Measurements from ENCODE around the gene GATB. TPM values are rescaled to one million over a fixed set of nuclear protein-coding genes. Genes with fewer than 3 reads are reported as not detected.

GATB gene
- total RNA-seq, 1 donor from 2014 or later: 102 TPM

DNA sequence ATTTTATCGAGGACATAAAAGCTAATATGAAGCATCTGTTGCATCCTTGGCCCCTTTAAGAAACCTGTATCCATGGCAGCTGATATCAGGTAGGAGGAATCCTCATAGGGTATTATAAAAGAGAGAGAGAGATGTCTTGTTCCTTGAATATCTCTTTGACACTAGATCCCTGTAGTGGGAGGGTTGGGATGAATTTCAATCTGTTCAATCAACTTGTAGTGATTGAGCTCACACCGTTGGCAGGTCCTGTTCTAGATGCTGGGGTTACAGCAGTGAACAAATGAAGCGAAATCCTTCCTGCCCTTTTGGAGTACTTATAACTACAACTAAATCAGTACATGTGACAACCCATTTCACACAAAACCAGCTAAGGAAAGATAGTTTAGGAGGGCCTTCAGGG, 35.3 kb upstream of the GATB start:
- Histone ChIP-seq H3K36me3 (no peaks in the 10 kb centered on the region), H3K27me3 (ENCODE audit: low read depth) (no peaks in the 10 kb centered on the region), H3K9me3 (replicated peaks) (no peaks in the 10 kb centered on the region), H3K4me1 (peaks cover 31% of the 10 kb centered on the region), H3K27ac (replicated peaks) (no peak overlapping the region), H3K4me3 (no peak overlapping the region)
- TF ChIP-seq, protein P1, sequence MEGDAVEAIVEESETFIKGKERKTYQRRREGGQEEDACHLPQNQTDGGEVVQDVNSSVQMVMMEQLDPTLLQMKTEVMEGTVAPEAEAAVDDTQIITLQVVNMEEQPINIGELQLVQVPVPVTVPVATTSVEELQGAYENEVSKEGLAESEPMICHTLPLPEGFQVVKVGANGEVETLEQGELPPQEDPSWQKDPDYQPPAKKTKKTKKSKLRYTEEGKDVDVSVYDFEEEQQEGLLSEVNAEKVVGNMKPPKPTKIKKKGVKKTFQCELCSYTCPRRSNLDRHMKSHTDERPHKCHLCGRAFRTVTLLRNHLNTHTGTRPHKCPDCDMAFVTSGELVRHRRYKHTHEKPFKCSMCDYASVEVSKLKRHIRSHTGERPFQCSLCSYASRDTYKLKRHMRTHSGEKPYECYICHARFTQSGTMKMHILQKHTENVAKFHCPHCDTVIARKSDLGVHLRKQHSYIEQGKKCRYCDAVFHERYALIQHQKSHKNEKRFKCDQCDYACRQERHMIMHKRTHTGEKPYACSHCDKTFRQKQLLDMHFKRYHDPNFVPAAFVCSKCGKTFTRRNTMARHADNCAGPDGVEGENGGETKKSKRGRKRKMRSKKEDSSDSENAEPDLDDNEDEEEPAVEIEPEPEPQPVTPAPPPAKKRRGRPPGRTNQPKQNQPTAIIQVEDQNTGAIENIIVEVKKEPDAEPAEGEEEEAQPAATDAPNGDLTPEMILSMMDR (IDR thresholded peaks at IDR 0.05; ENCODE audit: borderline replicate concordance): no peak
- no peak for DNase-seq
- intact Hi-C loops (cut with micrococcal nuclease): no loop called here

DNA sequence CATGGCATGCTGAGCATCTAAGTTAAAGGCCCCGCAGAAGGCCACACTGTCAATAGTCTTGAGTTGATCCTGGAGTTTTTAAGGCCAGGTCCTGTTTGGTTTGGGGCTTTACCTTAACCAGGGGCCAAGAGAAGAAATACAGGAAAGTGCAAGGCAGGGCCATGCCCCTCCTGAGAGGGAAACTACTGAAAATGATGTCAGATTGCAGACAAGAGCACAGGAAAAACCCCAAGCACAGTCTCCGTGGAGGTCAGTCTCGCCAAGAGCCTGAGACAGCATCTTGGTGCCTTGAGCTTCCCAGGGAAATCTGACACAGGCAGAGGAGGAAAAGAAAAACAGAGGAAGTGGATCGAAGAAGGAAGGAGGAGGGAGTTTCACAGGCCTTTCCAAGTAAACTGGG, 32.2 kb upstream of the GATB start:
- DNase-seq: no peak

DNA sequence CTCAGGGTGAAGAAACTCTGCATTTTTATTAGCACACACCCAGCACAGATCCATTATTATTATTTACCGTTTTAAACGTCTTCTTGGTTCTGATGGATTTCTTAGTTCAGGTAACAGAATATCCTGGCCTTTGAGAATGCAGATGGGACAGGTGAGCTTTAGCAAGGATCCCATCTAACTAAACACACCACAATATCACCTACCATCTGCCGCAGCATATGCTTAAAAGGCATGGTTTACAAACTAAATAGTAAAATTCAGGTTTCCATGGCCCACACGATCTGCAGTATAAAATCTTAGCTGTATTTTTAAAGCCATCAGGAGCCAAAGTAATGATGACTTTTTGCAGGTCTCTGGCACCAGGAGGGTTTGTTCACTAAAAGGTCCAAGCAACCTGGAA, 31.7 kb upstream of the GATB start:
- H3K36me3 ChIP-seq: no peaks in the 10 kb centered on the region
- H3K9me3 ChIP-seq (replicated peaks): no peaks in the 10 kb centered on the region
- H3K4me1 ChIP-seq: peaks cover 8% of the 10 kb centered on the region
- TF ChIP-seq, protein P1 (IDR thresholded peaks at IDR 0.05; ENCODE audit: borderline replicate concordance): no peak
- no peaks in the 10 kb centered on the region for H3K27me3 ChIP-seq (ENCODE audit: low read depth)
- intact Hi-C loops (cut with micrococcal nuclease): no loop called here
- H3K27ac ChIP-seq (replicated peaks): no peak overlapping the region
- DNase-seq: no peak
- H3K4me3 ChIP-seq: no peak overlapping the region

More for the DNA sequence above, 32.2 kb upstream of the GATB start:
- TF ChIP-seq, protein P1 (IDR thresholded peaks at IDR 0.05; ENCODE audit: borderline replicate concordance): no peak
- Histone ChIP-seq H3K36me3 (no peaks in the 10 kb centered on the region), H3K27me3 (ENCODE audit: low read depth) (no peaks in the 10 kb centered on the region), H3K27ac (replicated peaks) (no peak overlapping the region), H3K9me3 (replicated peaks) (no peaks in the 10 kb centered on the region), H3K4me1 (peaks cover 12% of the 10 kb centered on the region), H3K4me3 (no peak overlapping the region)
- intact Hi-C loops (cut with micrococcal nuclease): no loop called here

DNA sequence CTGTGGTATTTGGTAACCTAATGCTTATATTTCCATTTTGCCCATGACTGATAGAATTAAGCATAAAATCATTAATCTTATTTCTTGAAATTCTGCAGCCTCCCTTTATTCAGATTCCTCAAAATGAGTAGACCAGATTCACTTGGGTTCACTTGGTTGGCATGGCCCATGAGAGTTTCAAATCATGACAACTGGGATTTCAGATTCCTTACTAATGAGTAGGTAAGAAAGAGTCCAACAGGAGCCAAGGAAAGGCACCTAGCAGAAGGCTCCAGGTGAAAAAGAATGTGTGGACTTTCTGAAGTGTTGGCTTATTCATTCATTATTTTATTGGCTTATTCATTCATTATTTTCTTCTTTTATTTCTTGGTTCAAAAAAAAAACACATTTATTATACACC, 27.2 kb upstream of the GATB start:
- Histone ChIP-seq H3K27ac (replicated peaks) (no peak overlapping the region), H3K27me3 (ENCODE audit: low read depth) (no peaks in the 10 kb centered on the region), H3K9me3 (replicated peaks) (no peaks in the 10 kb centered on the region), H3K36me3 (no peaks in the 10 kb centered on the region), H3K4me3 (no peak overlapping the region), H3K4me1 (no peaks in the 10 kb centered on the region)
- no peak for DNase-seq
- intact Hi-C loops (cut with micrococcal nuclease): no loop called here
- TF ChIP-seq, protein P1 (IDR thresholded peaks at IDR 0.05; ENCODE audit: borderline replicate concordance): no peak

DNA sequence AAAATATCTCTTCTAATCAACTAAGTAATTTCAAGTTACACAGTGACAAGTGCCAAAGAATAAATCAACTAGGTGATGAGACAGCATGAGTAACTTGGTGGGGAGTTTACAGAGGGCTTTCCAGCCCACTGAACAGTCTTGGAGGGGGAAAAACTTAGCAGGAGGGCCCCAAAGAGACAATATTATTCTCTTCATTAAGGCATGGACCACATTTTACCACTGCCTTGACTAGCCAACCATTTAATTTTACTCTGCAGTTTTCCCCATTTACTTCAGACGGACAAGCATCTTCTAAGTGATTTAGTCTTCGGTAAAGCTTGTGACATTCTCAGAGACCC, 25.3 kb upstream of the GATB start:
- H3K27ac ChIP-seq (replicated peaks): no peak overlapping the region
- intact Hi-C loops (cut with micrococcal nuclease): no loop called here
- no peak overlapping the region for H3K4me3 ChIP-seq
- DNase-seq: no peak
- H3K4me1 ChIP-seq: peaks cover 12% of the 10 kb centered on the region
- TF ChIP-seq, protein P1 (IDR thresholded peaks at IDR 0.05; ENCODE audit: borderline replicate concordance): no peak
- no peaks in the 10 kb centered on the region for H3K36me3 ChIP-seq
- no peaks in the 10 kb centered on the region for H3K27me3 ChIP-seq (ENCODE audit: low read depth)
- no peaks in the 10 kb centered on the region for H3K9me3 ChIP-seq (replicated peaks)

Data from left ventricle myocardium inferior (tissue), 1 donor.